Activated CD4-positive, alpha-beta T cell treated with anti-CD3 and anti-CD28 coated beads, Interleukin-2, amount 10 ng/mL, durations not matched to agents 7 days and 5 days (primary cell): ENCODE measurements around the gene SLC35B4. TPM values are rescaled to one million over a fixed set of nuclear protein-coding genes. Genes with fewer than 3 reads are reported as not detected.

Source experiments
- total RNA-seq, 2 experiments: library from RNA; stranded (reverse); gene quantifications; one replicate each; pipeline ENCODE4 v1.2.3, GENCODE V29; 2021

SLC35B4 gene
- total RNA-seq, 2 experiments from 2014 or later: 15.2 to 18.4 TPM

Other genes starting within 250 kb of the SLC35B4 start
- gene LRGUK, start 189.6 kb downstream of the SLC35B4 start, total RNA-seq: under 1 TPM; 0.17 to 0.25 TPM
- 100 to 1,000 TPM in 1 of 2 experiments, 10 to 100 TPM in 1; 98.1 to 106 TPM for gene AKR1B1, start 142.2 kb upstream of the SLC35B4 start, total RNA-seq
- not detected for gene AKR1B10, start 210.6 kb upstream of the SLC35B4 start, total RNA-seq
- not detected for gene AKR1B15, start 232.2 kb upstream of the SLC35B4 start, total RNA-seq